Measurements from ENCODE around the gene PCYT2. TPM values are rescaled to one million over a fixed set of nuclear protein-coding genes. Genes with fewer than 3 reads are reported as not detected.

PCYT2 gene
- total and polyA plus RNA-seq, 10 of the 15 experiments (the other 5 are each of a cell fraction or from before 2014, with no cell fraction given) = 0.63 to 72.0 (median 45.0) TPM

DNA sequence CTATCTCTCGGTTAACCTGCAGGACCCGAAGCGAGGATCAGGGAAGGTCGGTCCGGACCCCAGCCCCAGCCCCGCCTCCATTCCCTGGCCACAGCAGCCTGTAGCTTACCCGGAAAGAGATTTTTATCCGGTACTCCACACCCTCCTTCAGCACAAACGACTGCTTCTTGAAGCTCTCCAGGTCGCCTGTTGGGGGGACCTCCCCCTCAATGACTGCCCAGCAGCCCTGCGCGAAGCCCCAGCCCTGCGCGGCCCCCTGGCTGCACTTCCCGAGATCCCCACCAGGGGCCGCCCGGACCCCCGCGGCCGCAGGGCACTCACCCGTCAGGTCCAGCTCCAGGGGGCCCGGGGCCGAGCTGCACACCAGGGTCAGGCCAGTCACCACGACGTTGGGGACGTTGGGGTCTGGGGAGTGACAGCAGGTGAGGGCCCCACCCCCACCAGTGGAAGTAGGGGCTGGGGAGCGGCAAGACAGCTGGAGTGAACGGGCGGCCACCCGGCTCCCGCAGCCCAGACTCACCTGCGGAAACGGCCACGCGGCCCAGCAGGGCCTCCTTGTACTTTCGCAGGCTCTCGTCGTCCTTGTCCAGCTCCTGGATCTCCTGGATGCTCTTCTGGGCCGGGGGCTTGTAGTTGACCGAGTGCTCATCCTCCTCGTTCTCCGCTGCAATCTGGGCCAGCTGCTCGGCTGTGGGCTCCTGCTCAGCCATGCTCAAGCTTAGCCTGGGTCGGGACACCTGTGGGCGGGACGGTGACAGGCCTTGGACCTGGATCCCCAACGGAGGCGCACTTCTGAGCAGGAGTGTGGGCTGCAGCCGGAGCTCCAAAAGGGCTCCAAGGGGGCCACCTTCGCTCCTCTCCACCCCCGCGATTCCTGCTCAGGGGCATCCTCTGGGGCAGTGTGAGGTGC, 41.7 kb downstream of the PCYT2 start (continued):
- no peak for TF ChIP-seq ATF7 (IDR thresholded peaks at IDR 0.05; ENCODE audit: low read depth)
- TF ChIP-seq RUNX3 (IDR thresholded peaks at IDR 0.05; ENCODE audit: low read length) = no peak
- TF ChIP-seq, protein P1, sequence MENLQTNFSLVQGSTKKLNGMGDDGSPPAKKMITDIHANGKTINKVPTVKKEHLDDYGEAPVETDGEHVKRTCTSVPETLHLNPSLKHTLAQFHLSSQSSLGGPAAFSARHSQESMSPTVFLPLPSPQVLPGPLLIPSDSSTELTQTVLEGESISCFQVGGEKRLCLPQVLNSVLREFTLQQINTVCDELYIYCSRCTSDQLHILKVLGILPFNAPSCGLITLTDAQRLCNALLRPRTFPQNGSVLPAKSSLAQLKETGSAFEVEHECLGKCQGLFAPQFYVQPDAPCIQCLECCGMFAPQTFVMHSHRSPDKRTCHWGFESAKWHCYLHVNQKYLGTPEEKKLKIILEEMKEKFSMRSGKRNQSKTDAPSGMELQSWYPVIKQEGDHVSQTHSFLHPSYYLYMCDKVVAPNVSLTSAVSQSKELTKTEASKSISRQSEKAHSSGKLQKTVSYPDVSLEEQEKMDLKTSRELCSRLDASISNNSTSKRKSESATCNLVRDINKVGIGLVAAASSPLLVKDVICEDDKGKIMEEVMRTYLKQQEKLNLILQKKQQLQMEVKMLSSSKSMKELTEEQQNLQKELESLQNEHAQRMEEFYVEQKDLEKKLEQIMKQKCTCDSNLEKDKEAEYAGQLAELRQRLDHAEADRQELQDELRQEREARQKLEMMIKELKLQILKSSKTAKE (IDR thresholded peaks at IDR 0.05; ENCODE audit: low read depth, poor library complexity, severe bottlenecking) = no peak
- TF ChIP-seq HDGF (IDR thresholded peaks at IDR 0.05) = no peak
- TF ChIP-seq NRF1 (conservative IDR thresholded peaks at IDR 0.05; ENCODE audit: low read depth, low read length) = no peak
- TF ChIP-seq SREBF2 (IDR thresholded peaks at IDR 0.05; ENCODE audit: low read length) = no peak
- no peak for TF ChIP-seq NR2C2 (IDR thresholded peaks at IDR 0.05; ENCODE audit: borderline replicate concordance, control insufficient read depth, insufficient read length, low read depth)
- TF ChIP-seq, protein P2, sequence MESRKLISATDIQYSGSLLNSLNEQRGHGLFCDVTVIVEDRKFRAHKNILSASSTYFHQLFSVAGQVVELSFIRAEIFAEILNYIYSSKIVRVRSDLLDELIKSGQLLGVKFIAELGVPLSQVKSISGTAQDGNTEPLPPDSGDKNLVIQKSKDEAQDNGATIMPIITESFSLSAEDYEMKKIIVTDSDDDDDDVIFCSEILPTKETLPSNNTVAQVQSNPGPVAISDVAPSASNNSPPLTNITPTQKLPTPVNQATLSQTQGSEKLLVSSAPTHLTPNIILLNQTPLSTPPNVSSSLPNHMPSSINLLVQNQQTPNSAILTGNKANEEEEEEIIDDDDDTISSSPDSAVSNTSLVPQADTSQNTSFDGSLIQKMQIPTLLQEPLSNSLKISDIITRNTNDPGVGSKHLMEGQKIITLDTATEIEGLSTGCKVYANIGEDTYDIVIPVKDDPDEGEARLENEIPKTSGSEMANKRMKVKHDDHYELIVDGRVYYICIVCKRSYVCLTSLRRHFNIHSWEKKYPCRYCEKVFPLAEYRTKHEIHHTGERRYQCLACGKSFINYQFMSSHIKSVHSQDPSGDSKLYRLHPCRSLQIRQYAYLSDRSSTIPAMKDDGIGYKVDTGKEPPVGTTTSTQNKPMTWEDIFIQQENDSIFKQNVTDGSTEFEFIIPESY (IDR thresholded peaks at IDR 0.05) = no peak
- no peak for TF ChIP-seq BMI1 (IDR thresholded peaks at IDR 0.05; ENCODE audit: borderline replicate concordance)
- no peak for TF ChIP-seq GABPA (IDR thresholded peaks at IDR 0.05; ENCODE audit: low read depth)
- TF ChIP-seq KLF5 (IDR thresholded peaks at IDR 0.05; ENCODE audit: partially characterized antibody) = peak; percentile 7
- TF ChIP-seq, protein P3, sequence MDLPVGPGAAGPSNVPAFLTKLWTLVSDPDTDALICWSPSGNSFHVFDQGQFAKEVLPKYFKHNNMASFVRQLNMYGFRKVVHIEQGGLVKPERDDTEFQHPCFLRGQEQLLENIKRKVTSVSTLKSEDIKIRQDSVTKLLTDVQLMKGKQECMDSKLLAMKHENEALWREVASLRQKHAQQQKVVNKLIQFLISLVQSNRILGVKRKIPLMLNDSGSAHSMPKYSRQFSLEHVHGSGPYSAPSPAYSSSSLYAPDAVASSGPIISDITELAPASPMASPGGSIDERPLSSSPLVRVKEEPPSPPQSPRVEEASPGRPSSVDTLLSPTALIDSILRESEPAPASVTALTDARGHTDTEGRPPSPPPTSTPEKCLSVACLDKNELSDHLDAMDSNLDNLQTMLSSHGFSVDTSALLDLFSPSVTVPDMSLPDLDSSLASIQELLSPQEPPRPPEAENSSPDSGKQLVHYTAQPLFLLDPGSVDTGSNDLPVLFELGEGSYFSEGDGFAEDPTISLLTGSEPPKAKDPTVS (IDR thresholded peaks at IDR 0.05; ENCODE audit: low read depth, low read length) = no peak
- peak; percentile 48; the same call in 1 of the 2 replicates for TF ChIP-seq NR2F1 (conservative IDR thresholded peaks at IDR 0.05)
- TF ChIP-seq DPF2 (IDR thresholded peaks at IDR 0.05) = no peak
- TF ChIP-seq, protein P4, sequence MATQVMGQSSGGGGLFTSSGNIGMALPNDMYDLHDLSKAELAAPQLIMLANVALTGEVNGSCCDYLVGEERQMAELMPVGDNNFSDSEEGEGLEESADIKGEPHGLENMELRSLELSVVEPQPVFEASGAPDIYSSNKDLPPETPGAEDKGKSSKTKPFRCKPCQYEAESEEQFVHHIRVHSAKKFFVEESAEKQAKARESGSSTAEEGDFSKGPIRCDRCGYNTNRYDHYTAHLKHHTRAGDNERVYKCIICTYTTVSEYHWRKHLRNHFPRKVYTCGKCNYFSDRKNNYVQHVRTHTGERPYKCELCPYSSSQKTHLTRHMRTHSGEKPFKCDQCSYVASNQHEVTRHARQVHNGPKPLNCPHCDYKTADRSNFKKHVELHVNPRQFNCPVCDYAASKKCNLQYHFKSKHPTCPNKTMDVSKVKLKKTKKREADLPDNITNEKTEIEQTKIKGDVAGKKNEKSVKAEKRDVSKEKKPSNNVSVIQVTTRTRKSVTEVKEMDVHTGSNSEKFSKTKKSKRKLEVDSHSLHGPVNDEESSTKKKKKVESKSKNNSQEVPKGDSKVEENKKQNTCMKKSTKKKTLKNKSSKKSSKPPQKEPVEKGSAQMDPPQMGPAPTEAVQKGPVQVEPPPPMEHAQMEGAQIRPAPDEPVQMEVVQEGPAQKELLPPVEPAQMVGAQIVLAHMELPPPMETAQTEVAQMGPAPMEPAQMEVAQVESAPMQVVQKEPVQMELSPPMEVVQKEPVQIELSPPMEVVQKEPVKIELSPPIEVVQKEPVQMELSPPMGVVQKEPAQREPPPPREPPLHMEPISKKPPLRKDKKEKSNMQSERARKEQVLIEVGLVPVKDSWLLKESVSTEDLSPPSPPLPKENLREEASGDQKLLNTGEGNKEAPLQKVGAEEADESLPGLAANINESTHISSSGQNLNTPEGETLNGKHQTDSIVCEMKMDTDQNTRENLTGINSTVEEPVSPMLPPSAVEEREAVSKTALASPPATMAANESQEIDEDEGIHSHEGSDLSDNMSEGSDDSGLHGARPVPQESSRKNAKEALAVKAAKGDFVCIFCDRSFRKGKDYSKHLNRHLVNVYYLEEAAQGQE (IDR thresholded peaks at IDR 0.05; ENCODE audit: low read depth, low read length) = no peak
- no peak for TF ChIP-seq TCF7 (IDR thresholded peaks at IDR 0.05; ENCODE audit: borderline replicate concordance)
- no peak for TF ChIP-seq MTA2 (IDR thresholded peaks at IDR 0.05; ENCODE audit: low read depth)
- no peak for TF ChIP-seq CHD1 (IDR thresholded peaks at IDR 0.05; ENCODE audit: low read depth, low read length)
- no peak for TF ChIP-seq CHD4 (IDR thresholded peaks at IDR 0.05)
- TF ChIP-seq POLR2AphosphoS2 (IDR thresholded peaks at IDR 0.05; ENCODE audit: low read depth, low read length) = no peak; the same call in 1 of the 2 replicates
- TF ChIP-seq FOS (IDR thresholded peaks at IDR 0.05; ENCODE audit: borderline replicate concordance, extremely low read depth, insufficient read length) = no peak

Data from GM12878 (cell line).